ENCODE data around the gene ACBD5. TPM values are rescaled to one million over a fixed set of nuclear protein-coding genes. Genes with fewer than 3 reads are reported as not detected.
"Not testable (repeated sequence)": the region's sequence is repeated elsewhere in the genome, so short reads cannot be mapped to it uniquely, and the experiment has no call there.

The ACBD5 gene
- total and polyA plus RNA-seq, 4 donors: 12.6 to 39.7 (median 17.1) TPM

- H3K4me1 ChIP-seq (ENCODE audit: control insufficient read depth in 4 of 4, insufficient read depth in 4 of 4, low read length in 3 of 4): peaks cover 8 to 28% (median 24%) of the 10 kb centered on the region in 4 donors
These were observed 534 bp upstream of the ACBD5 start for GRCh38 chr10:27241010-27241651.

GRCh38 chr10:27237531-27237930 lies 3.1 kb downstream of the ACBD5 start:
- Histone ChIP-seq H3K4me1 (ENCODE audit: control insufficient read depth in 4 of 4, insufficient read depth in 4 of 4, low read length in 3 of 4) (peaks cover 8 to 37% (median 33%) of the 10 kb centered on the region in 4 donors), H3K9ac (ENCODE audit: low read depth in 1 of 2, low read length in 2 of 2) (peak overlapping the region in 1 of 2 donors; percentile 59), H3K27ac (ENCODE audit: low read depth in 1 of 2, low read length in 2 of 2) (peak overlapping the region; percentile 4 to 41)
- H3K9me3 ChIP-seq (ENCODE audit: control insufficient read depth in 4 of 4, low read length in 3 of 4); H3K27me3 ChIP-seq (ENCODE audit: control insufficient read depth in 4 of 4, insufficient read depth in 4 of 4, low read length in 3 of 4); DNase-seq (ENCODE audit: low spot score); H3K36me3 ChIP-seq (ENCODE audit: control insufficient read depth in 4 of 4, insufficient read depth in 3 of 4, low read depth in 1 of 4, low read length in 3 of 4); H3K4me3 ChIP-seq (ENCODE audit: low read depth in 1 of 3, low read length in 3 of 3): not testable (repeated sequence)
- TF ChIP-seq HNF4A (conservative IDR thresholded peaks at IDR 0.05) (peak; percentile 22 to 55), RXRA (IDR thresholded peaks at IDR 0.05) (peak in 1 of 2 donors; percentile 38), YY1 (IDR thresholded peaks at IDR 0.05) (peak; percentile 17)
- 52% methylated on average over 8 of the region's 8 CpGs for WGBS

More at GRCh38 chr10:27241010-27241651, 534 bp upstream of the ACBD5 start:
- no peaks in the 10 kb centered on the region for H3K9me3 ChIP-seq (ENCODE audit: control insufficient read depth in 4 of 4, low read length in 3 of 4)
- 6% methylated on average over 33 of the region's 33 CpGs for WGBS
- H3K27ac ChIP-seq (ENCODE audit: low read depth in 1 of 2, low read length in 2 of 2): peak overlapping the region; percentile 92 to 96
- H3K4me3 ChIP-seq (ENCODE audit: low read depth in 1 of 3, low read length in 3 of 3): peak overlapping the region; percentile 79 to 95 (median 80)
- H3K36me3 ChIP-seq (ENCODE audit: control insufficient read depth in 4 of 4, insufficient read depth in 3 of 4, low read depth in 1 of 4, low read length in 3 of 4): no peaks in the 10 kb centered on the region
- TF ChIP-seq HNF4G (IDR thresholded peaks at IDR 0.05) (no peak), RXRA (IDR thresholded peaks at IDR 0.05) (no peak), JUND (IDR thresholded peaks at IDR 0.05) (no peak), FOXA1 (IDR thresholded peaks at IDR 0.05) (no peak)
- DNase-seq (ENCODE audit: low spot score): no peak
- H3K9ac ChIP-seq (ENCODE audit: low read depth in 1 of 2, low read length in 2 of 2): peak overlapping the region; percentile 55 to 91
- no peaks in the 10 kb centered on the region for H3K27me3 ChIP-seq (ENCODE audit: control insufficient read depth in 4 of 4, insufficient read depth in 4 of 4, low read length in 3 of 4)

GRCh38 chr10:27236589-27237128 lies 3.9 kb downstream of the ACBD5 start:
- not testable (repeated sequence) for H3K4me3 ChIP-seq (ENCODE audit: low read depth in 1 of 3, low read length in 3 of 3); H3K36me3 ChIP-seq (ENCODE audit: control insufficient read depth in 4 of 4, insufficient read depth in 3 of 4, low read depth in 1 of 4, low read length in 3 of 4); H3K27me3 ChIP-seq (ENCODE audit: control insufficient read depth in 4 of 4, insufficient read depth in 4 of 4, low read length in 3 of 4); DNase-seq (ENCODE audit: low spot score); H3K27ac ChIP-seq (ENCODE audit: low read depth in 1 of 2, low read length in 2 of 2); H3K9me3 ChIP-seq (ENCODE audit: control insufficient read depth in 4 of 4, low read length in 3 of 4)
- WGBS: 40% methylated on average over 9 of the region's 9 CpGs
- TF ChIP-seq RXRA (IDR thresholded peaks at IDR 0.05): peak in 1 of 2 donors; percentile 13
- Histone ChIP-seq H3K4me1 (ENCODE audit: control insufficient read depth in 4 of 4, insufficient read depth in 4 of 4, low read length in 3 of 4) (peaks cover 8 to 37% (median 33%) of the 10 kb centered on the region in 4 donors), H3K9ac (ENCODE audit: low read depth in 1 of 2, low read length in 2 of 2) (peak overlapping the region in 1 of 2 donors; percentile 14)

DNA sequence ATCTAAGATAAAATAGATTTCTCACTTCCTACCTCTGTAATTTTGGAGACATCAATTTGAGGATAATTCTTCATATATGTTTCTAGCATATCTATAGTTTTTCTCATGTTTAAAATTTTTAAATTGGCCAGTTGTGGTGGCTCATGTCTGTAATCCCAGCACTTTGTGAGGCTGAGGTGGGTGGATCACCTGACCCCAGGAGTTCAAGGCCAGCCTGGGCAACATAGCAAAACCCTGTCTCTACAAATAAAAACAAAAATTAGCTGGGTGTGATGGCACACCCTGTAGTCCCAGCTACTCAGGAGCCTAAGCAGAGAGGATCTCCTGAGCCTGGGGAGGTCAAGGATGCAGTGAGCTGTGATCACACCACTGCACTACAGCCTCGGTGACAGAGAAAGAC lies 4.9 kb downstream of the ACBD5 start:
- no peak overlapping the region for H3K9ac ChIP-seq (ENCODE audit: low read depth in 1 of 2, low read length in 2 of 2)
- peaks cover 8 to 31% (median 30%) of the 10 kb centered on the region in 4 donors for H3K4me1 ChIP-seq (ENCODE audit: control insufficient read depth in 4 of 4, insufficient read depth in 4 of 4, low read length in 3 of 4)
- WGBS: 36% methylated on average over 1 of the region's 1 CpG
- H3K27me3 ChIP-seq (ENCODE audit: control insufficient read depth in 4 of 4, insufficient read depth in 4 of 4, low read length in 3 of 4): no peaks in the 10 kb centered on the region
- H3K36me3 ChIP-seq (ENCODE audit: control insufficient read depth in 4 of 4, insufficient read depth in 3 of 4, low read depth in 1 of 4, low read length in 3 of 4): peaks cover 0 to 5% (median 4%) of the 10 kb centered on the region in 4 donors
- H3K27ac ChIP-seq (ENCODE audit: low read depth in 1 of 2, low read length in 2 of 2): peak overlapping the region; percentile 12 to 37
- DNase-seq (ENCODE audit: low spot score): no peak
- no peak overlapping the region for H3K4me3 ChIP-seq (ENCODE audit: low read depth in 1 of 3, low read length in 3 of 3)
- no peaks in the 10 kb centered on the region for H3K9me3 ChIP-seq (ENCODE audit: control insufficient read depth in 4 of 4, low read length in 3 of 4)
- TF ChIP-seq NR2F2 (IDR thresholded peaks at IDR 0.05) (no peak), HNF4G (IDR thresholded peaks at IDR 0.05) (no peak), GABPA (IDR thresholded peaks at IDR 0.05 in 1 of 2, conservative IDR thresholded peaks at IDR 0.05 in 1 of 2) (no peak), CTCF (IDR thresholded peaks at IDR 0.05; ENCODE audit: low read depth, low read length, missing input control) (no peak), JUND (IDR thresholded peaks at IDR 0.05) (no peak), RXRA (IDR thresholded peaks at IDR 0.05) (peak; percentile 56 to 66), EGR1 (IDR thresholded peaks at IDR 0.05; ENCODE audit: low read depth in 2 of 2) (peak in 1 of 2 donors; percentile 46), FOXA1 (IDR thresholded peaks at IDR 0.05) (no peak), RAD21 (IDR thresholded peaks at IDR 0.05) (no peak), SP1 (IDR thresholded peaks at IDR 0.05) (no peak), ZBTB33 (IDR thresholded peaks at IDR 0.05) (no peak), FOXA2 (IDR thresholded peaks at IDR 0.05) (no peak), HNF4A (conservative IDR thresholded peaks at IDR 0.05) (peak; percentile 52 to 62)
- TF ChIP-seq, protein P1, sequence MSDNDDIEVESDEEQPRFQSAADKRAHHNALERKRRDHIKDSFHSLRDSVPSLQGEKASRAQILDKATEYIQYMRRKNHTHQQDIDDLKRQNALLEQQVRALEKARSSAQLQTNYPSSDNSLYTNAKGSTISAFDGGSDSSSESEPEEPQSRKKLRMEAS (IDR thresholded peaks at IDR 0.05): peak; percentile 16
- TF ChIP-seq, protein P2, sequence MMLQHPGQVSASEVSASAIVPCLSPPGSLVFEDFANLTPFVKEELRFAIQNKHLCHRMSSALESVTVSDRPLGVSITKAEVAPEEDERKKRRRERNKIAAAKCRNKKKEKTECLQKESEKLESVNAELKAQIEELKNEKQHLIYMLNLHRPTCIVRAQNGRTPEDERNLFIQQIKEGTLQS (IDR thresholded peaks at IDR 0.05): no peak

All from liver (tissue), 9 donors.